Measurements from ENCODE around the gene NCAN.

NCAN gene

GRCh38 chr19:19294914-19295313, 83.2 kb downstream of the NCAN start:
- DNase-seq (ENCODE audit: low read depth in 2 of 2) = no peak
- TF ChIP-seq CTCF (IDR thresholded peaks at IDR 0.05; ENCODE audit: low read depth, low read length) = no peak
- no peak overlapping the region for H3K4me3 ChIP-seq (replicated peaks in 1 of 2; ENCODE audit: low read depth in 2 of 2, low read length in 2 of 2)

- no peak for TF ChIP-seq CTCF (IDR thresholded peaks at IDR 0.05; ENCODE audit: low read depth, low read length)
- no peak for DNase-seq (ENCODE audit: low read depth in 2 of 2)
- no peak overlapping the region for H3K4me3 ChIP-seq (replicated peaks in 1 of 2; ENCODE audit: low read depth in 2 of 2, low read length in 2 of 2)
Measured at GRCh38 chr19:19296953-19297689, 85.4 kb downstream of the NCAN start.

- TF ChIP-seq CTCF (IDR thresholded peaks at IDR 0.05; ENCODE audit: low read depth, low read length) = no peak
Measured at GRCh38 chr19:19297759-19298158, 86.0 kb downstream of the NCAN start.

GRCh38 chr19:19300613-19301012, 88.9 kb downstream of the NCAN start:
- DNase-seq (ENCODE audit: low read depth in 2 of 2) = no peak
- TF ChIP-seq CTCF (IDR thresholded peaks at IDR 0.05; ENCODE audit: low read depth, low read length) = no peak

More at GRCh38 chr19:19297759-19298158, 86.0 kb downstream of the NCAN start:
- no peak for DNase-seq (ENCODE audit: low read depth in 2 of 2)
- no peak overlapping the region for H3K4me3 ChIP-seq (replicated peaks in 1 of 2; ENCODE audit: low read depth in 2 of 2, low read length in 2 of 2)

More at GRCh38 chr19:19300613-19301012, 88.9 kb downstream of the NCAN start:
- H3K4me3 ChIP-seq (replicated peaks in 1 of 2; ENCODE audit: low read depth in 2 of 2, low read length in 2 of 2) = no peak overlapping the region

Measured in cardiac fibroblast (primary cell).